COR-L47 (cell line): ENCODE results near the gene RNF125.
A peak's percentile ranks its signal among the peaks of the same experiment; 100 is the strongest.

Experiments
- DNase-seq: peaks from one replicate; lab custom pipeline; 2025; lab: John Stamatoyannopoulos, UW

Gene RNF125

DNA sequence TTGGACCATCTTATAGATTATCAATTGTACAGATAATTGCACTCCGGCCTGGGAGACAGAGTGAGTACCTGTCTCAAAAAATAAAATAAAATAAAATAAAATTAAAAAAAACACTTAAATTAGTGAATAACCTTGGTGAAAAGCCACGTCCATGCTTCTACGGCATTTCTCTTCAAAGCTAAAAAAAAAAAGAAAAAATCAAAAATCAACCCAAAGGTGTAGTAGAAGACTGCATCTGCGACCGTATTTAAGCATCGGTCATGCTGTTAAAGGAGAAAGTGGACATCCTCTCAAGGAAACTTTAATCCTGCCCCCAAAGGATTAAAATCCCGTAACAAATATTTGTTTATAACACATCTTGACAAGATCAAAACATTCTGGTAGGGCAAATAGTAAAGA is 72.7 kb downstream of the RNF125 start:
- no peak for DNase-seq

- DNase-seq, result peak; percentile 92
These were observed 73.2 kb downstream of the RNF125 start, which contains the start of gene RNF138 for GRCh38 chr18:32091724-32092421. RNF138 (plus strand) TSS chr18:32091874; CDS start chr18:32092777, 903 bp downstream.

DNA sequence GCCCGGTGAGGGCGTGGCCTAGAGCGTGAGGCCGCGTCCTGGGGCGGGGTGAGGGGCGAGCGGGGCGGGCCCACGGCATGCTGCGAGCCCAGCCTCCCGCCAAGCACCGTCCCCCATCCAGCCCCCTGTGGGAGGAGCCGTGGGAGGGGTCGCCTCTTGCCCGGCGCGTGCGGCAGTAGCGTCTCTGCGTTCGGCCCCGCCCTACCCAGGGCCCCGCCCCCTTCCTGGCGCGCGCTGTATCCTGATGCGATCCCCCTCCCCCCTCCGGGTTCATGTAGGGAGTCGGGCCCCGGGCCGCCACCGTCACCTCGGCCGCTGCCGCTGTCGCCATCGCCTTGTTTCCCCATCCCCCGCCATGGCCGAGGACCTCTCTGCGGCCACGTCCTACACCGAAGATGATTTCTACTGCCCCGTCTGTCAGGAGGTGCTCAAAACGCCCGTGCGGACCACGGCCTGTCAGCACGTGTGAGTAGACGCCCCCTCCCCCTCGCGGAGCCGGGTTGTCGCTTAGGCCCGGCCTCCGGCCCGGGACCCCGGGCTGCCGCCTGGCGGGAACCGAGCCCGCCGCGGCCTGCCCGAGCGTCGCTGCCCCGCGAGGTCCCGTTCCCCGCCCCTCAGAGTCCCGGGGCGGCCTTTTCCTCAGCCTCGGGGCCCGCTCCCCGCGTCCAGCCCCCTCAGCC is 73.9 kb downstream of the RNF125 start:
- peak; percentile 98 for DNase-seq

DNA sequence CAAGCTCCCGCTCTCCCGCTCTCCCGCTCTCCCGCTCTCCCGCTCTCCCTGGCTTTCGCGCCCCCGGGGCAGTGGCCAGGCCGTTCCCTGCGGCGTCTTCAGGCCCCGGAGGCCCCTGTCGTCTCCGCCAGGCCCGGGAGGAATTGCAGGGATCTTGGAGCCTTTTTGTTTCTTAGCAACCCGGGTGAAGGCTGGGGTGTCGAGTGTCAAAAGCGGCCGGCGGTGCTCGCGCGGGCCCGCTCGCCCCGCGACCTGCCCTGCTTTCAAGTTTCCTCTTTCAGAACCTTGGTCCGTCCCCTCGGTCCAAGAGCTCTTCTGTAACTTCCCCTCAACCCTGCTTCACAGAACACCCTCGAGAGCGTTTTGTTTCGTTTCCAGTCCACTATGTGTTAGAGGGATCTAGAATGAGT is 74.5 kb downstream of the RNF125 start:
- peak; percentile 57 for DNase-seq

DNA sequence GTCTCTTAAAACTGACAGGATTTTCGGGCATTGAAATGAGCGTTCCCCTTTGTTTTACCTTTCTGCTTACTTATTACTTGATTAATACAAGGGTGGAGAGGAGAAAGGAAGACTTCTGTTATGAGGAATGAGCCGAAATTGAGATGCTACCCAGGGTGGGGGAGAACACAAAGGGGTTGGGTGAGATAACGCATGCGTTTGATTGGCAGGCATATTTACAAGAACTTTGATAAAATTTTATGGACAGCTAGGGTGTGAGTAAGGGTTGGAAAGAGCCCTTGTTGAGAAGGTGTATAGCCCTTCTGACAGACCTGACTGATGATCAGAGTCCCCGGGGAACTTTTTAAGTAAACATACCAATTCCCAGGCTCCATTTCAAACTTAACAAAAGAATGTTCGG is 74.9 kb downstream of the RNF125 start:
- peak; percentile 26 for DNase-seq

DNA sequence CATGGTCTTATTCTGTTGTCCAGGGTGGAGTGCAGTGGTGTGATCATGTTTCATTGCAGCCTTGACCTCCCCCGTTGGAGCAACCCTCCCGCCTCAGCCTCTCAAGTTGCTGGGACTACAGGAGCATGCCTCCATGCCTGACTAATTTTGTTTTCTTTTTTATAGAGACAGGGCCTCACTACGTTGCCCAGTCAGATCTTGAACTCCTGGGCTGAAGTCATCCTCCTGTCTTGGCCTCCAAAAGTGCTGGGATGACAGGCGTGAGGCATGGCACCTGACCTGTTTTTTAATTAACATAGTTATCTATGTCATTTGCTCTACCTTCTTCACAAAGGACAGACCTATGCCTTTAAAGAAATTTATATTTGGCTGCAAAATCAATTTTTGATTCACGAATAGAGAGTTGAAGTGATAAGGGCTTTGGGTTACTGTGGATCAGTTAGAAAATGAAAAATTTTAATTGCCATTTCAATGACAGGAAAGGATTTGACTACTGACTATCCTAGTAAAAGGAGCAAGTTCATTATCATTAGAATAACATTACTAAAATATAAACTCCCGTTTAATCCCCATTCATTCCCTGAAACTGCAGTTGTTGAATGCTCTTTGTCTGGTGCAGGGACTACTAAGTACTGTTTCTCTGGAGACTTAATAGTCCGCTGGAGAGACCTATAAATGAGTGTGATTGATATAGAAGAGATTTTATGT is 76.7 kb downstream of the RNF125 start:
- no peak for DNase-seq

- no peak for DNase-seq
These were observed 77.2 kb downstream of the RNF125 start for GRCh38 chr18:32095900-32096229.

DNA sequence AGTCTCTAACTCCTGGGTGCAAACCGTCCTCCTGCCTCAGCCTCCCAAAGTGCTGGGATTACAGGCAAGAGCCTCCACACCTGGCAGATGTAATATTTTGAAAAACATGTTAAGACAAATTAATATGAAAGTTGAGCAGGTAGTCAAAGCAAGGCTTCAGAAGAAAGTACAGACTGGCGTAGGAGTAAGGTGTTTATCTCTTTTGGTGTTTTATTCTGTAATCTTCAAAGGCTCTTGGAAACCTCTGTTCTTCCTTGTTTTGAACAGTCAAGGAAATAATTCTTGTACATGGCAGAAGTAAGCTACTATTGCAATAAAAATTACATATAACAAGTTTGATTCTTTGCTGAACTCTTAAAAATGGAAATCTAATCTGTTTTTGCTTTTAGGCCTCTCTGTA is 78.3 kb downstream of the RNF125 start:
- no peak for DNase-seq

GRCh38 chr18:32104516-32104915 is 85.9 kb downstream of the RNF125 start:
- no peak for DNase-seq

- DNase-seq, result no peak
These were observed 91.4 kb downstream of the RNF125 start for GRCh38 chr18:32110005-32110404.

DNA sequence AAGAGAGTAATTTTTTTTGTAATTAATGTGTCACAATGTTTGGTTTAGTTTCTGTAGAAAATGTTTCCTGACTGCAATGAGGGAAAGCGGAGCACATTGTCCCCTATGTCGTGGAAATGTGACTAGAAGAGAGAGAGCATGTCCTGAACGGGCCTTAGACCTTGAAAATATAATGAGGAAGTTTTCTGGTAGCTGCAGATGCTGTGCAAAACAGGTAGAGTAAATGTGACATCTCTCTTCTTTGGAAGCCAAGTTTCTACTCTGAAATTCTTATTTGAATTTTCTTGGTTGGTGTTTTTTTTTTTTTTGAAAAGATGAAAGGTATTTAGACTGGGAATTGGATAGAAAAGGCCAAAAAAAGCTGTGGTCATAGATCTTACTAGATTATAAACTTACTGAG is 93.1 kb downstream of the RNF125 start:
- no peak for DNase-seq

GRCh38 chr18:32112826-32113225 is 94.2 kb downstream of the RNF125 start:
- no peak for DNase-seq

DNA sequence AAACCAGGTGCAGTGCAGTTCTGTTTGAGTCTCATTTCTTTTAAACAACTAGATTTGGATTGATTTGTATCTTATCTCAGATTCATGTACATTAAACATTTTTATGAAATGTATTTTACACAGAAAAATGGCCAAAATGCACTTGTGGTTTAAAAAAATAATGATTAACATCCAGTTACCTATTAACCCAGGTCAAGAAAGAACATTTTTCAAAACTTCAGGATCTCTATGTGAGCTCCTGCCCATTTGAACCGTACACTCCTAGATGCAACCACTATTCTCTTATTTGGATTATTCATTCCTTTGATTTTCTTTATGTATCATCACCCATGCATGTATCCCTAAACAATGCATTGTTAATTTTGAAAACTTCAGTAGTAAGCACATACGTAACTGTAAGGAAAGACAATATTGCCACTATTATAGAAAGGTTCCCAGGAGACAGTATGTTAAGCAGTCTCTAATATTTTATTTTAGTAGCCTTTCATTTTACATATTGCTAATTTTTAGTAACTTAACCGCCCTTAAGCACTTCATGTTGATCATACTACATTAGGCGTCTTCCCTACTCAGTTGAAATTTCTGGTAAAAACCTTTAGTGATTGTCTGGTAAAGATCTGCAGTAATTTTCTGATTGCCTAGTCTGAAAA is 95.8 kb downstream of the RNF125 start:
- DNase-seq, result no peak

DNA sequence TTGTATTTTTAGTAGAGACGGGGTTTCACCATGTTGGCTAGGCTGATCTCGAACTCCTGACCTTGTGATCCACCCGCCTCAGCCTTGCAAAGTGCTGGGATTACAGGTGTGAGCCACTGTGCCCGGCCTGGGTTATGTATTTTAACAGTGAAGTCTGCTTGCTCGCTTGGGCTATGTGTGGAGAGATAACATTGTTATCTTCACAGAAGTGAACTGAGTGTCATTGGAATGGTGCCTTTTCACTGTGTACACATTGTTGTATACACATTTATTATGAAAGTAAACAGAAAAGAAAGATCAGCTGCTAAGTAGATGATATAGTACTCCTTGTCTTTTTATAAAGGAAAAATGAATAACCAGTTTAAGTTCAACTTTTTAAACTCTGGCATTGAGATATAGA is 103.4 kb downstream of the RNF125 start:
- no peak for DNase-seq
